Stimulated activated CD4-positive, alpha-beta T cell treated with anti-CD3 and anti-CD28 coated beads, TNF-alpha, amount 100 ng/mL, for 4 hours (primary cell): ENCODE data around the gene CHMP1A.

Experiments used
- DNase-seq, 3 experiments: peaks; one replicate each; pipeline ENCODE4 v3.0.0-alpha.2; 2020; ENCODE audit warnings: low read depth in 3 of 3

CHMP1A gene

DNA sequence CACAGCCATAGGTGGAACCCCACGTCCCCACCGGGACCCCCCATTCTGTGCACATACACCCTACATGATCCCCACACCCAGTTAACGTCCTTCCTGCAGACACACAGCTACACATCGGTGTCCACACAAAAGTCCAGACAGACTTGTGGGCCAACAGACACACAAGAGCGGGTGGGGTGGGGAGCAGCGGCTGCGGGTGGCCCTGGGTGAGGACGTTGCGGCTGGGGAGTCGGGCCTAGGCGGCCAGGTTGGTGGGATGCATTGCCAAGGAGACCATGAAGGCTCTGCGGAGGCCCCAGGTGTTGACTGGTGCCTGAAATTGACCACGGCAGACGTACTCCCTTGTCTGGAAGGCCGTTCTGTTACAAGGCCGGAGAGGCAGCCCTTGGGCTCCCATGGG lies 52.7 kb downstream of the CHMP1A start:
- no peak for DNase-seq

DNA sequence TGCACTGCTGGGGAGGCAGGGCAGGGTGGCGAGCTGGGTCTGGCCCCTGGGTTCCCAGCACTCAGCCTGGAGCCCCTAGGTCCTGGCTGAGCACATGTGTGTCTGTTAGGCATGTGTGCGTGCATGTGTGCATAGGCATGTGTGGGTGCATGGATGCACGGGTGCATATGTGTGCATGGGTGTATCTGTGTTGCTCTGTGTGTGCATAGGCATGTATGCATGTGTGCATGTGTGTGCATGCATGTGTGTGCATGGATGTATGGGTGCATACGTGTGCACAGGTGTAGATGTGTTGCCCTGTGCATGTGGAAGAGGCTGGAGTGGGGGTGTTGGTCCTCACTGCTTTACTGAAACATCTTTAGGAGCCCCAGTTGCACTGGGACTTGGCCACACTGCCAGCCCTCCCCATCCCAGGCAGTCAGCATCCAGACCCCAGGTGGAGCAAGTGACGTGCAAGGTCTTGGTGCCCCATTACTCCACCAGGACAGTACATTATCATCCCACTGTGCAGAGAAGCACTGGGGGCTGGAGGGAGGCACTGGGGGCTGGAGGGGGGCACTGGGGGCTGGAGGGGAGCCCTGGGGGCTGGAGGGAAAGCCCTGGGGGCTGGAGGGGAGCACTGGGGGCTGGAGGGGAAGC lies 54.4 kb downstream of the CHMP1A start:
- DNase-seq = no peak

DNA sequence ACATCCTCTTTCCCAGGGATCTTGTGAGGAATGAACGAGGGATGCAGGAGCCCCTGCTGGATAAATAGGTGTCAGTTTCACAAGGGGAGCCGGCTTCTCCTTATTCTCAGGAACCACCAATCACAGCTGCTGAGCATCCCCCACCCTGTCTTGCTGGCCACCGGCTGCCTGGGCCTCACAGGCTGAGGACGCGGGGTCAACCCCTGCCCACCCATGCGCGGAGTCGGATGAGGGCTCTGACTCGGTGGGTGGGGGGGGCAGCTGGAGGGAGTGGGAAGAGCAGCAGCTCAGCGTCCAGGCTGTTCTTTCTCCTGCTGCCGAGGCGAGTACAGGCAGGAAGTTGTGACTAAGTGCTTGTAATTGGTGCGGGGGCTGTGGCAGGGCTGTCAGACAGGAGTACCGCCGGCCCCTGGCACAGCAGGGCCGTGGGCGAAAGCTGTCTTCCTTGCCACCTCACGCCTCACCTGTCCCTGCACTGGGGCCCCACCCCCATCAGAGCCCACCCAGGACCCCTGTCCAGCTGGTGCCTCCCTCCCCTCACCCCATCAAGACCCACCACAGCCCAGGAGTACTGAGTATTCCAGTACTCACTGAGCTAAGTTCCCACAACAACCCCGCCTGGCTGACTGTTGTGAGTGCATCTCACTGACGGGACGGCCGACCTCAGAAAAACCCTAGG lies 55.1 kb downstream of the CHMP1A start:
- peak; percentile 53 to 63 (median 58) for DNase-seq

DNA sequence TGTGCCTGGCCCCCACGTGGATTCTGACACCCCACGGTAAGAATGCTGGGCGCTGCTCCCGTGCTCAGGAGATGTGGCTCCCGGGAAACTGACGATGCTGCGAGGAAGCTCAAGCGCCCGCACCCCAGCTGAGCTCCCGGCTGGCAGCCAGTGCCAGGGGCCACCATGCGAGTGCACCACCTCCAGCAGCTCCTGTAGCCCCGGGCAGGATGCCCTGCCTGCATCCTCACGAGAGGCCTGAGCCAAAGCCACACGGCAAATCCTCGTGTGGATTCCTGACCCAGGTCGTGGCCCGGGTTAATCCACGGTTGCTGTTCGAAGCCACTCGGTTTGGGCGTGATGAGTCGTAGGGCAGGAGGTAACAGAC lies 55.6 kb downstream of the CHMP1A start:
- no peak for DNase-seq

DNA sequence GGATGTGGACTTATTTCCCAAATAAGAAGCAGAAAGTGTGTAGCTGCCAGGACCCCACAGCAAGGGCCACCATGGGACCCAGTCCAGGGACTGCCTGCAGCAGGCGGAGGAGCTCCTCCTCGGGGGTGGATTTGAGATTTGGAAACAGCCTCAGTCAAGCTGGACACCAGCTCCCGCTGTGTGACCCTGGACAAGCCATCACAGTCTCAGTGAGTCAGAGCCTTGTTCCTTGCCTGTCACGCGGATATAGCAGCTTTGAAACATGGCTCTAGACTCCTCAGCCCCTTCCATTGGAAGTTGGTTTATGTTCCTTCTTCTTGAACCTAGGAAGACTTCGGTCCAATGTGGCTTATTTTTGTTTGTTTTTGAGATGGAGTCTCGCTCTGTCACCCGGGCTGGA lies 56.6 kb downstream of the CHMP1A start:
- no peak for DNase-seq

DNA sequence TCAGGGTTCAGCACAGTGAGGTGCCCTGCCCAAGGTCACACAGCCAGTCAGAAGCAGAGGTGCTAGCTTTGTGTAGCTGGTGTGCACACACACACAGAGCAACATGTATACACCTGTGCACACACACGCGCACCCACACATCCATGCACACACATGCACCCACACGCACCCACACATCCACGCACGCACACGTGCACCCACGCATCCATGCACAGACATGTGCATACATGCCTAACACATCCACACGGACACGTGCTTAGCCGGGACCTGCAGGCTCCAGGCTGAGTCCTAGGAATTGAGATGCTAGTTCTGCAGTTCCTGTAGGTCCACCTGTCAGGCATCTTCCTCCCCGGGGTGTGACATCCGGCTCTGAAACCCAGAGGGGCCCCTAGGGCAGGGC lies 57.1 kb downstream of the CHMP1A start:
- DNase-seq = no peak

DNA sequence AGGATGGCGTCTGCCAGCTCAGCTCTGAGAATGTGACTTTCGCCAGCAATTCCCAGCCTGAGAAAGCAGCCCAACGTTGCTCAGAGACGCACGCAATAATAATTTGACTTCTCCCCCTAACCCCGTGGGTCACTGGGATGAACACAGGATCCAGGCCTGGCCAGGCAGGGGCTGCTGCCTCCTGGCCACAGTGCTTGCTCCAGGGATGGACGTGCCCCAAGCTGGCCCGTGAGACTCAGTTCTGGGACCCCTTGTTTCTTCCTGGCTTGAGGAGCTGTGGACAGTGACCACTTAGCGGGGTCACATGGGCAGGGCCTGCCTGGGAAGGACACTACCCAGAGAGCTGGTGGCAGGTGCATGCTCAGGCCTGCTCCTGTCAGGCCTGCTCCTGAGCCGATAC lies 57.6 kb downstream of the CHMP1A start:
- no peak for DNase-seq

DNA sequence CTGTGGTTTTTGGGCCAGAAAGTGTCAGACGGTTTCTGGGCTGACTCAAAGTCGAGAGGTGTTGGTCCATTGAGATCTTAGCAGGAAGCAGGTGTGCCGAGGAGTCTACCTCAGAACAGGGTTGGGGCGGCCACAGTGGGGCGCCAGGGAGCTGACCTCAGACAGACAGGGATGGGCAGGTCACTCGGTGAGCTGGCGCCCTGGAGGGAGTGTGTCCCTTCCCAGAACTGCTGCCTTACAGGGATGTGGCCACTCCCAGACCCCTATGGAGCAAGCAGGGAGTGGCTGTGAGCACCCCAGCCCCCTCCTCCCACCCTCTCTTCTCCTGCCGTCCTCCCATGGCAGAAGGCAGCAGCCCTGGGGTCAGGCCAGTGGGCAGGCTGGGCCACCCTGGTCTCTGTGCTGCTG lies 58.1 kb downstream of the CHMP1A start:
- no peak for DNase-seq

DNA sequence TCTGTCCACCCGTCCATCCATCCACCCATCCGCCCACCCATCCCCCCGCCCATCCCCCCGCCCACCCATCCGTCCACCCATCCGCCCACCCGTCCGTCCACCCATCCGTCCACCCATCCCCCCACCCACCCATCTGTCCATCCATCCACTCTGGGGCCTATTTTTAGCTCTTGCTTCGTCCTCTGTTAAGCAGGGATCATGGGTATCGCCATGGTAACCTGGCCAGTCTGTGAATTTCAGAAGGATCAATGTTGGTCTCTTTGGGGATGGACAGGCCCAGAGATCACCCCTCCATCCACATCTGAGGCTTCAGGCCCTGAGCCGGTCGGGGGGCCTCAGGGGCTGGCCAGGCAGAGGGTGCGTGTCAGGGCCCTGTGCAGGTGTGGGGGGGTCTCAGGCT lies 59.3 kb downstream of the CHMP1A start:
- no peak for DNase-seq

DNA sequence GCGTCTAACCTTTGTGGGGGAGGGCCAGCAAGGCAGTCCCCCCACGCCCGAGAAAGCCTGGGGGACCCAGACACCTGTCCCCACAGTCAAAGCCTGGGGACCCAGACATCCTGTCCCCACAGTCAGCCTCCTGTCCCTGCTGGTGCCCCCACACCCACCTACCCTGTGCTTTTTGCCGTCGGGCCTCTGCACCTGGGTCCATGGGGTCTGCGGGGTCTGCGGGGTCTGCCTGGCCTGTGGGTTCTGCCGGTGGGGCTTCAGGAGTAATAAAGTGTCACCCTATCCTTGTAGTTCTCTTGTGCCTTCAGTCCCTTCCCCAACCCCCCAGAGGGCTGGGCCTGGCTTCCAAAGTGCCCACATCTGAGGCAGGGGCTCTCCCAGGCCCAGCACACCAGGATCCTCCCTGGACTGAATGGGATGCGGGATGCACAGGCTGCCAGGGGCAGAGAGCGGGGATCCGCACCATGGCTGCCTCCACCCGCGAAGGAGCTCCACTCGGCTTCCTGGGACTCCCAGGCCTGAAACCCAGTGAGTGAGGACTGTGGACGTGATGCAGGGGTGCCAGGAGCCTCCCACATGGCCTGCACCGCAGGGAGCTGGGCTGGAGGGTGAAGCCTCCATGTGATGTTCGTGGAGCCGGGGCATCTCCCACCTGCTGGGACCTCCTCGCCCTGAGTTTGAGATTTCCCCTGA lies 60.4 kb downstream of the CHMP1A start:
- DNase-seq = no peak

DNA sequence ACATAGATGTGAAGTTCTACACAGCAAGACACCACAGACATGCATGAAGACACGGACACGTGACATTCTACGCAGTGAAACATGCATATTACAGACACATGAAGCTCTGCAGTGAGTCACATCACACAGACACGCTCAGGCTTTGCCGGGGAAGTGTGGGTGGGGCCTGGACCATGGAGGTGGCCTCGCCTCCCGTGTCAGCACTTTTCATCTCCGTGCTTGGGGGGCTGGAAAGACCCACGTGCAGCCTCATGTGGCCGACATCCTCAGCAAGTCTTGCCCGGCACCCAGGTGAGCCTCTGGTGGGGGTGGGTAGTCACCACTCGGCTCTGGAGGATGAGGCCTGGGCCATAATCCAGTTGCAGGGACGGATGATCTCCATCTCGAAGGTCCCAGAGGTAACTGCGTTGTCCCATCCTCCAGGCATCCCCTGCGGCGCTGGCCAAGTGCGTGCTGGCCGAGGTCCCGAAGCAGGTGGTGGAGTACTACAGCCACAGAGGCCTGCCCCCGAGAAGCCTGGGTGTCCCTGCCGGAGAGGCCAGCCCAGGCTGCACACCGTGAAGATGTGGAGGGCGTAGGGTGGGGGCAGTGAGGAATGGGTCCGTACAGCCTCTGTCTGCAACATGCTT lies 61.3 kb downstream of the CHMP1A start:
- no peak for DNase-seq

DNA sequence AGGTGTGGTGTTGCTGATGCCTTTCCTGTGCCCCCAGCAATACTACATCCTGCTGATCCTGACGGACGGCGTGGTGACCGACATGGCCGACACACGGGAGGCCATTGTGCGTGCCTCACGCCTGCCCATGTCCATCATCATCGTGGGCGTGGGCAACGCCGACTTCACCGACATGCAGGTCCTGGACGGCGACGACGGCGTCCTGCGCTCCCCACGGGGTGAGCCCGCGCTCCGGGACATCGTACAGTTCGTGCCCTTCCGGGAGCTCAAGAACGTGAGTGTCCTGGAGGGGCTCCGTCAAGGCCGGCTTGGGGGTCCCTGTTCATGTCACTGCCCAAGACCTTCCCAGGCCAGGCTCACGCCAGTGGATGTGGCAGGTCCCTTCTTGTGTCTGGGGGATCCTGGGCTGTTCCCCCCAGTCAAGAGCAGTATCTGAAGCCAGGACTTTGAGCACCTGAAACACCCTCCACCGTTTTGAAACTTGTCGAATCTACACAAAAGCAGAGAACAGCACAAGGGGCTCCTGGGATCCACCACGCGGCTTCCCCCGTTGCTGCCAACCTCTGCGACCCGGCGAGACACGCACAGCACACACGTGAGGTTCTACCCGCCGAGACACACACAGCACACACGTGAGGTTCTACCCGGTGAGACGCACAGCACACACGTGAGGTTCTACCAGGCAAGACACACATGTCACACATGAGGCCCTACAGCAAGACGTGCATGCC lies 62.0 kb downstream of the CHMP1A start:
- no peak for DNase-seq
